Activated CD4-positive, alpha-beta T cell treated with anti-CD3 and anti-CD28 coated beads for 36 hours (primary cell): Measurements from ENCODE around the gene EEF1A1. TPM values are rescaled to one million over a fixed set of nuclear protein-coding genes. Genes with fewer than 3 reads are reported as not detected.
"Not testable (repeated sequence)": the region's sequence is repeated elsewhere in the genome, so short reads cannot be mapped to it uniquely, and the experiment has no call there.

Experiments used
- ATAC-seq: fragments of 200-7000 bp; cut with Tn5 transposase; one replicate; pipeline ENCODE4 v1.10.0; 2021; ENCODE audit warnings: mild to moderate bottlenecking, moderate library complexity
- CTCF ChIA-PET: fragments of 350-600 bp; sonication (Branson Sonifier 250); formaldehyde crosslinking; loops from one replicate; lab custom pipeline; 2021; ENCODE audit warnings: antibody characterized with exemption; lab: Charles Lee
- POLR2A ChIA-PET: fragments of 350-600 bp; sonication (Branson Sonifier 250); formaldehyde crosslinking; loops from one replicate; lab custom pipeline; 2021; ENCODE audit warnings: antibody characterized with exemption, inconsistent platforms; lab: Charles Lee
- DNase-seq: peaks from one replicate; pipeline ENCODE4 v3.0.0-alpha.2; 2020
- H3K27ac Mint-ChIP-seq: one replicate; pipeline ENCODE4 v1.8.0; 2021; ENCODE audit warnings: mixed read lengths
- H3K27me3 Mint-ChIP-seq: one replicate; pipeline ENCODE4 v1.8.0; 2021; ENCODE audit warnings: mixed read lengths
- H3K36me3 Mint-ChIP-seq: one replicate; pipeline ENCODE4 v1.8.0; 2021; ENCODE audit warnings: low read depth, mixed read lengths
- H3K4me1 Mint-ChIP-seq: one replicate; pipeline ENCODE4 v1.8.0; 2021; ENCODE audit warnings: mixed read lengths
- H3K4me3 Mint-ChIP-seq: one replicate; pipeline ENCODE4 v1.8.0; 2021; ENCODE audit warnings: mild to moderate bottlenecking, moderate library complexity, mixed read lengths
- H3K9me3 Mint-ChIP-seq: one replicate; pipeline ENCODE4 v1.8.0; 2021; ENCODE audit warnings: low read depth, mixed read lengths
- intact Hi-C, 2 experiments: fragments of 100-400 bp; cut with DNase I in 1 of 2; cut with micrococcal nuclease in 1 of 2; formaldehyde crosslinking; loops; one replicate each; pipeline versions ENCODE4 v1.14.2 to v1.15.1; 2022 to 2024; cut with DNase I, micrococcal nuclease
- total RNA-seq, 2 experiments: library from RNA; stranded (reverse); gene quantifications; one replicate each; pipeline ENCODE4 v1.2.3, GENCODE V29; 2021

The EEF1A1 gene
- over 10,000 TPM; 11,209 to 15,482 TPM for total RNA-seq

DNA sequence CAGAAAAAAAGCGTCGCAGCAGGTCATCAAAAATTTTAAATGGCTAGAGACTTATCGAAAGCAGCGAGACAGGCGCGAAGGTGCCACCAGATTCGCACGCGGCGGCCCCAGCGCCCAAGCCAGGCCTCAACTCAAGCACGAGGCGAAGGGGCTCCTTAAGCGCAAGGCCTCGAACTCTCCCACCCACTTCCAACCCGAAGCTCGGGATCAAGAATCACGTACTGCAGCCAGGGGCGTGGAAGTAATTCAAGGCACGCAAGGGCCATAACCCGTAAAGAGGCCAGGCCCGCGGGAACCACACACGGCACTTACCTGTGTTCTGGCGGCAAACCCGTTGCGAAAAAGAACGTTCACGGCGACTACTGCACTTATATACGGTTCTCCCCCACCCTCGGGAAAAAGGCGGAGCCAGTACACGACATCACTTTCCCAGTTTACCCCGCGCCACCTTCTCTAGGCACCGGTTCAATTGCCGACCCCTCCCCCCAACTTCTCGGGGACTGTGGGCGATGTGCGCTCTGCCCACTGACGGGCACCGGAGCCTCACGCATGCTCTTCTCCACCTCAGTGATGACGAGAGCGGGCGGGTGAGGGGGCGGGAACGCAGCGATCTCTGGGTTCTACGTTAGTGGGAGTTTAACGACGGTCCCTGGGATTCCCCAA lies at the start of gene EEF1A1:
TSS of gene EEF1A1 (minus strand) at position 345 of the 663 bp plus-strand sequence. CDS start 1,006 bp downstream, outside the sequence.
- POLR2A ChIA-PET = interaction anchor here (0.7 to 3.4 kb wide), 13 partner anchors 8 to 170 kb away, joined by 3 to 29 read pairs (median 10); partner anchors contain the start of genes CGAS, MTO1 and SLC17A5
- intact Hi-C loops = loop anchor here (1.0 to 5.0 kb wide), 10 partner anchors 60 to 1763 kb away; partner anchors contain the start of genes COX7A2 (in 2 of the 2), MTO1 (in 2 of the 2), CD109 (in 1 of the 2) and KCNQ5 (in 1 of the 2)
- Mint-ChIP-seq H3K4me3 (peak within 1 kb of the TSS; percentile 97), H3K4me1 (peaks cover 25% of the 10 kb centered on the region), H3K36me3 (peaks cover 54% of the 10 kb centered on the region), H3K27me3 (no peaks in the 10 kb centered on the region), H3K9me3 (no peaks in the 10 kb centered on the region), H3K27ac (peak within 1 kb of the TSS; percentile 98)
- CTCF ChIA-PET = interaction anchor here (1.0 to 4.0 kb wide), 7 partner anchors 27 to 132 kb away, joined by 3 to 28 read pairs (median 7); partner anchors contain the start of genes MTO1 and SLC17A5
- ATAC-seq = peak; percentile 80
- peak; percentile 100 for DNase-seq

DNA sequence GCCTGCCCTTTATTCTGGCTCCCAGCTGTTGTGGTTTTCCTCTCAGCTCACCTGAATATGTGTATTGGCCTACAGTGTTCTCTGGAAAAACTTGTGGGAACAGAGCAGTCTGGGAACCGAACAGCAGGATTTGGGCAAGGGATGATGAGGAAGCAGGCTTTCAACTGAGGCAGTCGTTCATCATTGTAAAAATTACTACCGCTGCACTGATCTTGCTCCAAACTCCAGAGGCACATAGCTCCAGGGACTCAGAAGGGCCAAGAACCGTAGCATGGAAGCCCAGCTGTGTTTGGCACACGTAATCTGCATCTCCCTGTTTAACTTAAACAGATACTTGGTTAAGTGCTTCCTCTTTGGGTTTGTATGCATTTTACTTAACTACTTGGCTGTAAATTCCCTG lies 48.3 kb upstream of the EEF1A1 start:
- peaks cover 3% of the 10 kb centered on the region for H3K4me1 Mint-ChIP-seq
- intact Hi-C loops = no loop called here
- ATAC-seq (no peak), DNase-seq (no peak)
- ChIA-PET CTCF (no interaction called here), POLR2A (no interaction called here)
- no peaks in the 10 kb centered on the region for H3K27me3 Mint-ChIP-seq
- no peak overlapping the region for H3K4me3 Mint-ChIP-seq
- H3K9me3 Mint-ChIP-seq = no peaks in the 10 kb centered on the region
- no peak overlapping the region for H3K27ac Mint-ChIP-seq
- no peaks in the 10 kb centered on the region for H3K36me3 Mint-ChIP-seq

DNA sequence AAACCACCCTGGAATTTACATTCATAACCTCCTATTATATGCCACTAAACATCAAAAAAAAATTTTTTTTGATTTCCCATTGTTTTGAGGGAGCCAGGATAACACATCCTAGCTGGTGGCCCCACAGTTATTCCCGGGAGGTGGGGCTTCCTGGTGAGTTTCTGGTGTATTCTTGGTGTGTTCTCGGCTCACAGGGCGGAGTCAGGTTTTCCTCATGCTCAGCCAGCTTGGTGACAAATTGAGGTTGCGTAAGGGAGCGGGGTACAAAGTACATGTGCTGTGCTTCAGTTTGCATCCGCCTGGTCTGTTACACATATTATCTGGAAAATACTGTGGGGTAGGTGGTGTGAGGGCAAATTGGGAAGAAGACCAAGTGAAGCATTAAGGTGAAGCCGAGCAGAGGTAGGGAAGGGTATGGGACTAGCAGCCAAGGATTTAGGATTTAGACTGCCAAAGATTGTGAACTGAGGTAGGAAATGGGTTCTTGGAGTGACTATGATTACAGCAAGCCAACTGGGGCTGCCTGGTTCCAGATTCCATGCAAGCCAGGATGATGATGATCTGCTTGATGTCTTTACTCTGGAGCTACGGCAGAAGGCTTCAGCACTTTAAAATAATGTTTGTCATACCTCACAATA lies 46.2 kb upstream of the EEF1A1 start:
- ChIA-PET POLR2A (interaction anchor here (0.7 to 1.1 kb wide), 2 partner anchors 53 to 122 kb away, joined by 3 to 5 read pairs; no protein-coding TSS in a partner anchor), CTCF (no interaction called here)
- ATAC-seq = no peak
- peaks cover 3% of the 10 kb centered on the region for H3K4me1 Mint-ChIP-seq
- no peaks in the 10 kb centered on the region for H3K27me3 Mint-ChIP-seq
- intact Hi-C loops = no loop called here
- H3K27ac Mint-ChIP-seq = no peak overlapping the region
- no peak for DNase-seq
- H3K4me3 Mint-ChIP-seq = no peak overlapping the region
- no peaks in the 10 kb centered on the region for H3K36me3 Mint-ChIP-seq
- H3K9me3 Mint-ChIP-seq = no peaks in the 10 kb centered on the region

DNA sequence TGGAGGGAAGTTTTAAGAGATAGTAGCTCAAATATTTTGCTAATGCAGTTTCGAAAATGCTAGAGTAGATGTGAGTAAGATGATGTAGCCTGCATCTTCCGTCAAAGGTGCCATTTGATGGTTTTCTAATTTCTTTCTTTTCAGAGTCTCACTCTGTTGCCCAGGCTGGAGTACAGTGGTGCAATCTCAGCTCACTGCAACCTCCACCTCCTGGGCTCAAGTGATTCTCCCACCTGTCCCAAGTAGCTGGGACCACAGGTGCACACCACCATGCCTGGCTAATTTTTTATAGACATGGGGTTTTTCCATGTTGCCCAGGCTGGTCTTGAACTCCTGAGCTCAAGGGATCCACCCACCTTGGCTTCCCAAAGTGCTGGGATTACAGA lies 45.6 kb upstream of the EEF1A1 start:
- H3K4me3 Mint-ChIP-seq, H3K9me3 Mint-ChIP-seq, H3K36me3 Mint-ChIP-seq, H3K27ac Mint-ChIP-seq, H3K27me3 Mint-ChIP-seq, H3K4me1 Mint-ChIP-seq, intact Hi-C loops, DNase-seq, ATAC-seq: not testable (repeated sequence)
- POLR2A ChIA-PET = interaction anchor here (1.1 kb wide), 1 partner anchor 52 kb away, joined by 3 read pairs; no protein-coding TSS in a partner anchor
- CTCF ChIA-PET = interaction anchor here (0.6 kb wide), 1 partner anchor 82 kb away, joined by 3 read pairs; no protein-coding TSS in a partner anchor

DNA sequence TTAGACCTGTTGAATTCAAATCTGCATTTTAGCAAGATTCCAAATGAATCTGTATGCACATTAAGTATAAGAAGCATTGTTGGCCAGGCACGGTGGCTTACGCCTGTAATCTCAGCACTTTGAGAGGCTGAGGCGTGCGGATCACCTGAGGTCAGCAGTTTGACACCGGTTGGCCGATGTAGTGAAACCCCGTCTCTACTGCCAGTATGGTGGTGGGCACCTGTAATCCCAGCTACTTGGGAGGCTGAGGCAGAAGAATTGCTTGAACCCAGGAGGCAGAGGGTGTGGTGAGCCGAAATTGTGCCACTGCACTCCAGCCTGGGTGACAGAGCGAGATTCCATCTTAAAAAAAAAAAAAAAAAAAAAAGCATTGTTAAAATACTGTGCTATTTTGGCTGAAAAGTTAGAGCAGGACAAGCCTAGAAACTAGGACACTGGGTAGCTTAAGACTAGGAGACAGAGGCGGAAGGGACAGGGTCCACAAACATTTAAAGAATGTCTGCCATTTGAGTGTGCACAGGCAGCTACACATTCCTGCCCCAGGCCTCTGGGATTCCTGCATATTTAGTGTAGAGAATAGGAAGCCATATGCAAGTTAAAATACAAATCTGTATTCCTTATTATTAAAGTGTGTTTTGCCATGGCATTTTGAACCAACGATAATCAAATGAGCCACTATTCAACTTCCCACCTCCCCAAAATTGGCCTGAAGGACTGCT lies 45.1 kb upstream of the EEF1A1 start:
- Mint-ChIP-seq H3K27ac (no peak overlapping the region), H3K27me3 (no peaks in the 10 kb centered on the region), H3K9me3 (no peaks in the 10 kb centered on the region), H3K4me3 (no peak overlapping the region), H3K36me3 (no peaks in the 10 kb centered on the region), H3K4me1 (peaks cover 3% of the 10 kb centered on the region)
- DNase-seq = no peak
- intact Hi-C loops = no loop called here
- no peak for ATAC-seq
- ChIA-PET CTCF (interaction anchor here (0.6 kb wide), 1 partner anchor 83 kb away, joined by 3 read pairs; no protein-coding TSS in a partner anchor), POLR2A (interaction anchor here (1.1 kb wide), 1 partner anchor 51 kb away, joined by 3 read pairs; no protein-coding TSS in a partner anchor)

DNA sequence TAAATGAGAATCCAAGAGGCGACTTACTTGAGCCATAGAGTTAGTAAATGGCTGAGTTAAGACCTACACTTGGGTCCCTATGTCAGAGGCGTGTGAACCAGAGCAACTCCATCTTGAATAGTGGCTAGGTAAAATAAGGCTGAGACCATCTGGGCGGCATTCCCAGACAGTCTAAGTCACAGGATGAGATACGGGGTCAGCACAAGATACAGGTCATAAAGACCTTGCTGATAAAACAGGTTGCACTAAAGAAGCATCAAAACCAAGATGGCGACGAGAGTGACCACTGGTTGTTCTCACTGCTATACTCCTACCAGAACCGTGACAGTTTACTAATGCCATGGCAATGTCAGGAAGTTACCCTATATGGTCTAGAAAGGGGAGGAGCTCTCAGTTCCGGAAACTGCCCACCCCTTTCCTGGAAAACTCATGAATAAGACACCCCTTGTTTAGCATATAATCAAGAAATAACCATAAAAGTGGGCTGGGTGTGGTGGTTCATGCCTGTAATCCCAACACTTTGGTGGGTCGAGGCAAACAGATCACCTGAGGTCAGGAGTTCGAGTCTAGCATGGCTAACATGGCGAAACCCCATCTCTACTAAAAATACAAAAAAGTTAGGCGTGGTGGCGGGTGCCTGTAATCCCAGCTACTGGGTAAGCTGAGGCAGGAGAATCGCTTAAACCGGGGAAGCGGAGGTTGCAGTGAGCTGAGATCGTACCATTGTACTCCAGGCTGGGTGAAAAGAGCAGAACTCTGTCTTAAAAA lies 43.9 kb upstream of the EEF1A1 start:
- Mint-ChIP-seq H3K36me3 (no peaks in the 10 kb centered on the region), H3K9me3 (no peaks in the 10 kb centered on the region), H3K27me3 (no peaks in the 10 kb centered on the region), H3K4me1 (peaks cover 15% of the 10 kb centered on the region), H3K4me3 (no peak overlapping the region), H3K27ac (no peak overlapping the region)
- DNase-seq (peak; percentile 17), ATAC-seq (no peak)
- CTCF ChIA-PET = no interaction called here
- POLR2A ChIA-PET = interaction anchor here (0.6 kb wide), 1 partner anchor 16 kb away, joined by 5 read pairs; no protein-coding TSS in a partner anchor
- intact Hi-C loops = no loop called here

DNA sequence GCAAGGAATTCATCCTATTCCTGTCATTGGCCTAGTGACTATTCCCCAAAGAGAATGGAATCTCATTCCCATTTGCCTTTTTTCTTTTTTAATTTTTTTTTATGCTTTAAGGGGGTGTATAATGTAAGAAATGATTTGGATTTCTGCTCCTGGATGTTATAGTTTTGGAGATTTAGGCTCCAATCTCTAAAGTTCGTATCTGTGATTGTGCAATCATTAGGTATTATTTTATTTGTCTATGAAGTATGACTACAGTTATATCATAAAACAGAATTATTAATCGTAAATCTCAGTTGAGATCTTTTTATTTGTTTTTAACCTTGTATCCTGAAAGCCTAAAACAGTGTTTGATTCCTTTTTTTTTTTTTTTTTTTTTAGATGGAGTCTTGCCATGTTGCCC lies 41.7 kb upstream of the EEF1A1 start:
- CTCF ChIA-PET = interaction anchor here (0.5 to 0.6 kb wide), 2 partner anchors 63 to 114 kb away, joined by 3 to 5 read pairs; no protein-coding TSS in a partner anchor
- intact Hi-C loops = no loop called here
- Mint-ChIP-seq H3K36me3 (no peaks in the 10 kb centered on the region), H3K9me3 (no peaks in the 10 kb centered on the region), H3K27me3 (no peaks in the 10 kb centered on the region), H3K4me1 (peaks cover 25% of the 10 kb centered on the region), H3K27ac (no peak overlapping the region), H3K4me3 (no peak overlapping the region)
- ATAC-seq (no peak), DNase-seq (no peak)
- POLR2A ChIA-PET = no interaction called here

DNA sequence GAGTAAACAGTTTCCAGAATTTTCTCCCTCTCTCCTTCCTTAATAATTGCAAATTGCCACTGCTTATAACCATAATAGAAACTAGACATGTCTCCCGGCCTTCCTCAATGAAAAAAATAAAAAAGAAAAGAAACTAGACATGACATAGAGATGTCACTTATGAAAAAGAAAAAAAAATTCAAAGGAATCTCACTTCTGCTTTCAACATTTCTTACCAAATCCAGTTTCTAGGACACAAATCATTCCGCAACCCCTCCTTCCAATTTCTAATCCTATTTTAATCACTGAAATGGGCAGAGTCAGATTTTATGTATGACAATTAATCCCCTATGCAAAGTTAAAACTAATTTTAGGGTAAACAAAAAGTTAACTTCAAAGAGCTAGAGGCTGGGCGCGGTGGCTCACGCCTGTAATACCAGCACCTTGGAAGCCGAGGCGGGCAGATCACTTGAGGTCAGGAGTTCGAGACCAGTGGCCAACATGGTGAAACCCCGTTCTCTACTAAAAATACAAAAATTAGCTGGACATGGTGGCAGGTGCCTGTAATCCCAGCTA lies 40.1 kb upstream of the EEF1A1 start:
- CTCF ChIA-PET = interaction anchor here (1.5 kb wide), 1 partner anchor 17 kb away, joined by 4 read pairs; no protein-coding TSS in a partner anchor
- ATAC-seq (no peak), DNase-seq (no peak)
- no peak overlapping the region for H3K4me3 Mint-ChIP-seq
- peaks cover 27% of the 10 kb centered on the region for H3K4me1 Mint-ChIP-seq
- H3K27me3 Mint-ChIP-seq = no peaks in the 10 kb centered on the region
- H3K36me3 Mint-ChIP-seq = no peaks in the 10 kb centered on the region
- no peaks in the 10 kb centered on the region for H3K9me3 Mint-ChIP-seq
- intact Hi-C loops = loop anchor here (1.0 to 2.0 kb wide), 2 partner anchors 18 to 19 kb away; no protein-coding TSS in a partner anchor
- POLR2A ChIA-PET = interaction anchor here (2.1 kb wide), 1 partner anchor 20 kb away, joined by 4 read pairs; no protein-coding TSS in a partner anchor
- H3K27ac Mint-ChIP-seq = peak overlapping the region; percentile 47

DNA sequence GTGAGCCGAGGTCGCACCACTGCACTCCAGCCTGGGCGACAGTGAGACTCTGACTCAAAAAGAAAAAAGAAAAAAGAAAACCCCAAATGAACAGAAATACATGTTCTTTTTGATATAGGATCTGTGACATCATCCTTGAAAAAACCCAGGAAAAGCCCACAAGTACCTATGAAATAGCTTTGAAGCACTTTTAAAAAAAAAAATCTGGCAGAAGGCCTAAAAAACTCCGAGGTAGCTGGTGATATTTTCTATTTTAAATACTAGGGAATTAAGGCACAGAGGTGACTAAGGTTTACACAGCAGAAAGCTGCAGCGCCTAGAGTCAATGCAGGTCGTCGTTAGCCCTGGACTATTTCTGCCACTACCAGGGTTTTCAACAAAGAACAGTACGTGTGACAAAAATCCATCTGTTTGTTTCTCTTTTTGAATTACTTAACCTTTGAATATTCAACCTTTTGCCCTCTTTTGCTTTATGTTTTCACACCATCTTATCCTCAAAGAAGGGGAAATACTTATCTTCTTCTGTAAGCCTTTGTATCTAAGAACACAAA lies 39.4 kb upstream of the EEF1A1 start:
- intact Hi-C loops = loop anchor here (1.0 to 2.0 kb wide), 2 partner anchors 19 to 20 kb away; no protein-coding TSS in a partner anchor
- DNase-seq = peak; percentile 24
- CTCF ChIA-PET = interaction anchor here (1.2 to 2.4 kb wide), 2 partner anchors 20 to 31 kb away, joined by 4 to 12 read pairs; no protein-coding TSS in a partner anchor

DNA sequence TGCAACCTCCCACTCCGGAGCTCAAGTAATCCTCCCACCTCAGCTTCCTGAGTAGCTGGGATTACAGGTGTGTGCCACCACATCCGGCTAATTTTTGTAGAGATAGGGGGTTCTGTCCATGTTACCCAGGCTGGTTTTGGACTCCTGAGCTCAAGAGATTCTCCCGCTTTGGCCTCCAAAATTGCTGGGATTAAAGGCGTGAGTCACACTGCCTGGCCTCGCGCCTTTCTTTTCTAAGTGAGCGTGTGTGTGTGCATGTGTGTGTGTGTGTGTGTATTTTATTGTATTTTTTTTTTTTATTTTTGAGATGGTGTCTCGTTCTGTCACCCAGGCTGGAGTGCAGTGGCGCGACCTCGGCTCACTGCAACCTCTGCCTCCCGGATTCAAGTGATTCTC lies 38.6 kb upstream of the EEF1A1 start:
- DNase-seq, H3K9me3 Mint-ChIP-seq, H3K4me3 Mint-ChIP-seq, H3K27me3 Mint-ChIP-seq, ATAC-seq, H3K36me3 Mint-ChIP-seq, intact Hi-C loops, H3K27ac Mint-ChIP-seq: not testable (repeated sequence)
- POLR2A ChIA-PET = interaction anchor here (1.2 to 2.1 kb wide), 2 partner anchors 21 to 38 kb away, joined by 4 to 6 read pairs; no protein-coding TSS in a partner anchor
- CTCF ChIA-PET = interaction anchor here (0.5 to 2.4 kb wide), 5 partner anchors 21 to 159 kb away, joined by 3 to 12 read pairs (median 4); no protein-coding TSS in a partner anchor
- H3K4me1 Mint-ChIP-seq = peaks cover 28% of the 10 kb centered on the region

More for the DNA sequence above, 39.4 kb upstream of the EEF1A1 start:
- no peaks in the 10 kb centered on the region for H3K27me3 Mint-ChIP-seq
- POLR2A ChIA-PET = interaction anchor here (2.1 kb wide), 1 partner anchor 20 kb away, joined by 4 read pairs; no protein-coding TSS in a partner anchor
- H3K4me1 Mint-ChIP-seq = peaks cover 28% of the 10 kb centered on the region
- no peak overlapping the region for H3K27ac Mint-ChIP-seq
- ATAC-seq = peak; percentile 70
- H3K36me3 Mint-ChIP-seq = no peaks in the 10 kb centered on the region
- no peaks in the 10 kb centered on the region for H3K9me3 Mint-ChIP-seq
- H3K4me3 Mint-ChIP-seq = no peak overlapping the region
